Raji (cell line): ENCODE measurements around the gene BRMS1L.

Experiments
- POLR2A ChIP-seq: IDR thresholded peaks from 2 replicates; pipeline ENCODE4 v1.6.1; 2011; ENCODE audit warnings: low read depth, low read length, control low read depth; ENCODE audit not compliant: insufficient read depth

Gene BRMS1L

GRCh38 chr14:35826218-35826951 lies at the start of gene BRMS1L:
Gene BRMS1L, plus strand, starts transcription at chr14:35826338. Its CDS starts 179 bp downstream, at chr14:35826517.
- peak; percentile 99 for TF ChIP-seq POLR2A

- TF ChIP-seq POLR2A, result no peak
Measured at GRCh38 chr14:35776823-35777222, 49.3 kb upstream of the BRMS1L start.

DNA sequence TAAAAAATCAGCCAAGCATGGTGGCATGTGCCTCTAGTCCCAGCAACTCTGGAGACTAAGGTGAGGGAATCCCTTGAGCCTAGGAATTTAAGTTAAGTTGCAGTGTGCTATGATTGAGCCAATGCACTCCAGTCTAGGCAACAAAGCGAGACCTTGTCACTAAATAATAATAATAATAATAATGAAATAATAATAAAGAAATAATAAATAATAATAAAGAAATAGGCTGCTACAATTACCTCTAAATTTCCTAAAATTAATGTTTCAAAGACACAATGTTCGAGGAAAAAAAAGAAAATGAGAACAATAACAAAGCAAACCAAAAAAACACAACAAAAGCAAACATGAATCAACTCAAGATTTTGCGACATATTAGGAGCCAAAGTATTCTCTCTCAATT lies 46.8 kb upstream of the BRMS1L start:
- TF ChIP-seq POLR2A, result no peak

DNA sequence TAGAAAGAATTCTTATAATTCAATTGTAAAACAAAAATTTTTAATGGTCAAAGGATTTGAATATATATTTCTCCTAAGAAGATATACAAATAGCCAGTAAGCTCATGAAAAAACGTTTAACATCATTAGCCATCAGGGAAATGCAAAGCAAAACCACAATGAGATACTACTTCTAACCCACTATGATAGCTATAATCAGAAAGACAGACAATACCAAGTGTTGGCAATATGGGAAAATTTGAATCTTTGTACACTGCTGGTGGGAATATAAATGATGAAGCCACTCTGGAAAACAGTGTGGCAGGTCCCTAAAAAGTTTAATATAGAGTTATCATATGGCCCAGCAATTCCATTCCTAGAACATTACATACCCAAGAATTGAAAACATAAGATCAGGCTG lies 42.4 kb upstream of the BRMS1L start:
- no peak for TF ChIP-seq POLR2A

DNA sequence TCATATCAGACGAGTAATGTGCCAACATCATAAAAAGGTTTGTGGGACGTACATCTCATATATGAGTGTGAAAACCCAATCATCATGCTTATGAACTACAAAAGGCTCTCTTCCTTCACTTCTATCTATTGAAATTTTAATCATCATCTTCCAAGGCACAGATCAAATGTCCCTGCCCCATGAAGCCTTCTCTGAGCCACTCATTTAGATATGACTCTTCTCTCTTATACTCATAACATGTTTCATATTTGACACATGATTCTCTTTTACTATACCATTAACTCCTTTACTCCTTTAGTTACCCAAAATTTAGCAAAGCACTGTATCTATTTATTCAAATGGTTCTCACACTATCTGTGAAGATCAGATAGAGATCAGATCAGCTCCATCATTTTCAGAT lies 39.3 kb upstream of the BRMS1L start:
- TF ChIP-seq POLR2A, result no peak

GRCh38 chr14:35789651-35790050 lies 36.5 kb upstream of the BRMS1L start:
- no peak for TF ChIP-seq POLR2A

GRCh38 chr14:35797796-35798195 lies 28.3 kb upstream of the BRMS1L start:
- no peak for TF ChIP-seq POLR2A

DNA sequence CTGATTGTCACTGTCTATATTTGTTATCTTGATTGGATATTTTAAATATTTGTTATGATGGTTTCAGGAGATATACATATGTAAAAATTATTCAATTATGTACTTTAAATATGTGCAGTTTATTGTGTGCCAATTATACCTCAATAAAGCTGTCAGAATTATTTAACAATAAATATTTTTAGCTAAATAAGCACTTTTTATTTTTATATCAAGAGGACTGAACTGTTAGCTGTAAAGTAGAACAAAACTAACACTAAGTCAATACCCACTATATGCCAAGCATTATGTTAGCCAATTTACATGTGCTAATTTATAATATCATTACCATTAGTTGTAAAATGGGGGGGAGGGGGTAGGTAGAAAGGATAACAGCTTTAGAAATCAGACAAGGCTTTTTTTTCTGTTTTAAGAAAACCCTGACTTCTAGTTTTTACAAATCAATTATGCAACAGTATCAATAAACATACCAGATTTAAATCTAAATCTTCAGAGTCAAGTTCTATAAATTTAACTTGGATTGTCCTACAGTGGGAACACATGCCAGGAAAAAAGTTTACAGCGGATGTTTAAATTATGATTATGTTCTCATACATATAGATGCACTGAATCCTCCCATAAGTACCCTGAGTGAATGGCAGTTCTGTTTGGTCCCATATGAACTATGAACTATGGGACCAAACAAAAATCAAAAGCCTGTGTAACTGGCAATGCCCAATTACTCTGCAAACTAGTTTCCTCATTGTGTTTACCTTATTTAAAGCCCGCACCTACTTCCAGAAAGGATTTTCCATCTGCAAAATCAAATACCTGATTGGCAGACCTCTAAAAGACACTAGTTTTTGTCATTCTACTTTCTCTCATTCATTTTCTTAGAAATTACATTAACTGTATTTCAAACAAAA lies 19.9 kb upstream of the BRMS1L start:
- no peak for TF ChIP-seq POLR2A

DNA sequence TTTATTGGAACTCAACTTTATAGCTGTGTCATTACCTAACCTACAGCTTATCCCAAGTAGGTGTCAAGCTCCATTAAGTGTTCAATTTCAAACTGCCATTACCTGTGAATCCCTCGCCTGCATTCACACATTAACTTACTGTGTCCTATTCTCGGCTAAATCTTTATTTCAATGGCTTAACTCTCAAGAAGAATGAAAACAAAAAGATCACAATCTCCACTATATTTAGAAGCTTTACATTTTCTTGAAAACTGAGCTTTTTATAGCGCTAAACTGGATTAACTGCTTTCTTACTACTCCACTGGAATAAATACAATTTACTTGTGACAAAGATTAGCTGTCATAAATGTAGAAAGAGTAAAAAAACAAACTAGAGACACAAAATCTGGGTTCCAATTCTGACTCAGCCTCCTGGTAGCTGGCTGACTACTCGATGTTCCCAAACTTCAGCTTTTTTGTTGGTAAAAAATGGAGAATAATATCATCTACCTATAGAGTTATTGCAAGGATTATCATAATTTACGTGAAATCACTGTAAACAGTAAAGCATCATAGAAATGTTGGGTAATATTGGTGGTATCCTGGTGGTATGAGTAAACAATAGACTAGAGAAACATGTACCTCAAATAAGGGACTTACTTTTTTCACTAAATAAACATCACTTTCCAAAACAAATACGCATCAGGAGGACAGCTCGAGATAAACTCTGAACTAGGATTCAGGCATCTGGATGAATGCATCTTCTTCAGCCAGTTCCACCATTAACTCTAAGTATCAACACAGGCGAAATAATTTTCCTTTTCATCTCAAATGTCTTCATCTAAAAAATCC lies 18.8 kb upstream of the BRMS1L start:
- no peak for TF ChIP-seq POLR2A

DNA sequence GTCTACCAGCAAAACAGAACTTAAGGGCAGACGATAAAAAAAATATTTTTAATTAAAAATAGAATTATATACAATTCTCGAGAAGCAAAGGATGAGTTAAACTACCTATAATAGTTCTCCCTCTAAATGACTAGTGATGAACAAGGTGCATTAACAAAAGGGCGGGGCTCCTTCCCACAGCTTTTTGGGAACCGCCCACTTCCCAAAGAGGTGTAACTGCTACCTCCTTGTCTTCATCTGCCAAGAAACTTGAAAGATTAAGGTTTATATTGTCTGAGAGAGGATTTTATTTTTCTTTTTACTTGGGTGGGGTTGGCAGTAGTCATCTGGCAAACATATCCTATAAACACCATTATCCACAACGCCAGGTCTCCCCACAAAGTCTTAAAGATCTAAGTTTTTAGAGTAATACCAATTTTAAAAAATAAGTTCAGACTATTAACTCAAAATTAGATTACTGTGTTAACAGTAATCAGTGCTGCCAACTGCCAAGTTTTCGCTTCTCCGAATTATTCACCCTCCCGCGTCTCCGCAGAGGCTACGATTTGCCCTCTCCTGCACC lies 18.0 kb upstream of the BRMS1L start:
- TF ChIP-seq POLR2A, result no peak

GRCh38 chr14:35808638-35809563 lies 17.2 kb upstream of the BRMS1L start, which contains the start of gene RALGAPA1:
Gene RALGAPA1, minus strand, starts transcription at chr14:35809295. Its CDS starts 460 bp downstream, at chr14:35808835.
- TF ChIP-seq POLR2A, result peak; percentile 84

DNA sequence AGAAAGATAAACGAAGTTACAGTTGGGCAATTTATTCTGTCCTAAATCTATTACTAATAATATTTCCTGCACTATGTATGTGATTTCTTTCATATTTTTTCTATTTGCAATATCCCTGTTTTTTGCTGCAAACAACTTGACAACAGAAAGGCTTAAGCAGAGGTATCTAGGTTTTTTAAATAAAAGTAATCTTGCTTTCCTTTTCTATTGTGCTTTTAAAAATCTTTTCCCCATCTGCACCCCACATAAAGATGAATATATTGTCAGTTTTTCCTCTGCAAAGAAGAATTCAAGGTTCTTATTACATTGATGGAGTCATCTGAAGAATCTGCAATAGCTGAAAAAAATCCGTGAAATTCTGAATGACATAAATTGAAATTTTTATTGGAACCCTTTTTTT lies 16.5 kb upstream of the BRMS1L start:
- TF ChIP-seq POLR2A, result no peak

GRCh38 chr14:35810963-35811362 lies 15.2 kb upstream of the BRMS1L start:
- no peak for TF ChIP-seq POLR2A
